HEK293 (cell line): ENCODE results near the gene GLRX2.

Experiments
- CTCF ChIA-PET: fragments of 350-600 bp; formaldehyde crosslinking; extraction: SDS; loops from one replicate; lab custom pipeline; 2021; ENCODE audit warnings: antibody characterized with exemption; lab: Yijun Ruan, JAX
- POLR2A ChIA-PET: fragments of 300-600 bp; formaldehyde crosslinking; extraction: SDS; loops from one replicate; lab custom pipeline; 2020; ENCODE audit warnings: antibody characterized with exemption, inconsistent platforms; lab: Yijun Ruan, JAX
- H3K27ac ChIP-seq: fragments of 200-500 bp; sonication (Bioruptor generic); 2 replicates; pipeline ENCODE4 v1.5.1; 2014; ENCODE audit warnings: low read depth, low read length, control low read depth, inconsistent platforms; ENCODE audit errors: extremely low read depth
- H3K36me3 ChIP-seq, 2 experiments: fragments of 200-500 bp in 1 of 2; sonication (Bioruptor generic) in 1 of 2; 1 replicate in 1 of 2; 2 replicates in 1 of 2; pipeline ENCODE4 v1.5.1; 2014 to 2017; ENCODE audit warnings: inconsistent platforms in 2 of 2, low read length in 2 of 2; ENCODE audit not compliant: control insufficient read depth in 2 of 2, insufficient read depth in 1 of 2
- H3K4me1 ChIP-seq: fragments of 200-500 bp; sonication (Bioruptor generic); 2 replicates; pipeline ENCODE4 v1.5.1; 2014; ENCODE audit warnings: mild to moderate bottlenecking, low read length, inconsistent platforms; ENCODE audit not compliant: control insufficient read depth, insufficient read depth
- H3K4me3 ChIP-seq: 2 replicates; pipeline ENCODE4 v1.5.1; 2011; ENCODE audit warnings: low read depth, mild to moderate bottlenecking, control low read depth, low read length, moderate library complexity
- H3K9me3 ChIP-seq: fragments of 200-500 bp; sonication (Bioruptor generic); 2 replicates; pipeline ENCODE4 v1.5.1; 2014; ENCODE audit warnings: low read depth, low read length, inconsistent platforms; ENCODE audit not compliant: control insufficient read depth, insufficient read depth
- IKZF3 ChIP-seq: fragments of 450-650 bp; IDR thresholded peaks from 2 replicates; pipeline ENCODE4 v1.5.0; 2018; ENCODE audit warnings: missing biosample characterization, mild to moderate bottlenecking, missing genetic modification characterization, moderate library complexity
- KLF7 ChIP-seq: fragments of 450-650 bp; formaldehyde crosslinking; IDR thresholded peaks from 2 replicates; pipeline ENCODE4 v1.5.1; 2016; ENCODE audit warnings: missing biosample characterization, missing genetic modification characterization, borderline replicate concordance
- REST ChIP-seq: fragments of 450-650 bp; formaldehyde crosslinking; IDR thresholded peaks from 2 replicates; pipeline ENCODE4 v1.5.1; 2016; ENCODE audit warnings: missing biosample characterization, missing genetic modification characterization
- SCRT1 ChIP-seq: fragments of 450-650 bp; formaldehyde crosslinking; IDR thresholded peaks from 2 replicates; pipeline ENCODE4 v1.5.1; 2016; ENCODE audit warnings: missing biosample characterization, missing genetic modification characterization, borderline replicate concordance
- SCRT2 ChIP-seq: fragments of 450-650 bp; formaldehyde crosslinking; IDR thresholded peaks from 2 replicates; pipeline ENCODE4 v1.5.1; 2016; ENCODE audit warnings: missing biosample characterization, missing genetic modification characterization
- ZBTB17 ChIP-seq: fragments of 450-650 bp; formaldehyde crosslinking; IDR thresholded peaks from 2 replicates; pipeline ENCODE4 v1.5.1; 2016; ENCODE audit warnings: missing biosample characterization, missing genetic modification characterization
- ZBTB8A ChIP-seq: fragments of 450-650 bp; formaldehyde crosslinking; IDR thresholded peaks from 2 replicates; pipeline ENCODE4 v1.5.1; 2016; ENCODE audit warnings: missing biosample characterization, missing genetic modification characterization
- ZFP41 ChIP-seq: fragments of 450-650 bp; formaldehyde crosslinking; IDR thresholded peaks from 2 replicates; pipeline ENCODE4 v1.5.1; 2016; ENCODE audit warnings: missing biosample characterization, missing genetic modification characterization, borderline replicate concordance
- ZNF335 ChIP-seq: fragments of 450-650 bp; formaldehyde crosslinking; conservative IDR thresholded peaks from 2 replicates; pipeline ENCODE4 v1.5.1; 2016; ENCODE audit warnings: missing biosample characterization, missing genetic modification characterization
- ZNF341 ChIP-seq: fragments of 450-650 bp; formaldehyde crosslinking; IDR thresholded peaks from 2 replicates; pipeline ENCODE4; 2016; ENCODE audit warnings: low read depth, missing biosample characterization, missing genetic modification characterization
- ZNF37A ChIP-seq: fragments of 450-650 bp; IDR thresholded peaks from 2 replicates; pipeline ENCODE4 v1.5.1; 2018; ENCODE audit warnings: missing biosample characterization, missing genetic modification characterization
- ZNF510 ChIP-seq: fragments of 450-650 bp; formaldehyde crosslinking; IDR thresholded peaks from 2 replicates; pipeline ENCODE4 v1.5.1; 2018; ENCODE audit warnings: mild to moderate bottlenecking, missing genetic modification characterization, missing biosample characterization; ENCODE audit not compliant: insufficient replicate concordance
- ZNF548 ChIP-seq: fragments of 450-650 bp; formaldehyde crosslinking; IDR thresholded peaks from 2 replicates; pipeline ENCODE4 v1.5.1; 2016; ENCODE audit warnings: missing biosample characterization, missing genetic modification characterization
- ZNF776 ChIP-seq: fragments of 450-650 bp; formaldehyde crosslinking; IDR thresholded peaks from 2 replicates; pipeline ENCODE4 v1.5.0; 2017; ENCODE audit warnings: missing biosample characterization, missing genetic modification characterization, borderline replicate concordance
- TF ChIP-seq, protein P1 (sequence below): fragments of 450-650 bp; formaldehyde crosslinking; IDR thresholded peaks from 2 replicates; pipeline ENCODE4 v1.5.1; 2016; ENCODE audit warnings: missing biosample characterization, missing genetic modification characterization

GLRX2 gene

DNA sequence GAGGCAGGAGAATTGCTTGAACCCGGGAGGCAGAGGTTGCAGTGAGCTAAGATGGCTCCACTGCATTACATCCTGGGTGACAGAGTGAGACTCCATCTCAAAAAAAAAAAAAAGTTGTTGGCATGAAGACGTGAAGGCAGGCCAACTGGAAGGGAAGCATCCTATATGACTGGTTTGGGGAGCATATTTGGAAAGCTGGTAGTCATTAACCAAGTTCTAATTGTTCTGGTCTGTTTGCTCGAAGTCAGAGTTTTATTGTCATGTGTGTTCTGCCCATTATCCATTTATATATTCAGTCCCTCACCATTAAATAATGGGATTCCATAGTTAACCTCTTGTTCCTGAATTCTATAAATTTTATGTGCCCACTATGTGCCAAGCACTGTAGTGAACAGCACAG is 3.3 kb upstream of the GLRX2 start (continued):
- no peak for TF ChIP-seq ZNF37A (tag by site-specific recombination)
- TF ChIP-seq, protein P1, sequence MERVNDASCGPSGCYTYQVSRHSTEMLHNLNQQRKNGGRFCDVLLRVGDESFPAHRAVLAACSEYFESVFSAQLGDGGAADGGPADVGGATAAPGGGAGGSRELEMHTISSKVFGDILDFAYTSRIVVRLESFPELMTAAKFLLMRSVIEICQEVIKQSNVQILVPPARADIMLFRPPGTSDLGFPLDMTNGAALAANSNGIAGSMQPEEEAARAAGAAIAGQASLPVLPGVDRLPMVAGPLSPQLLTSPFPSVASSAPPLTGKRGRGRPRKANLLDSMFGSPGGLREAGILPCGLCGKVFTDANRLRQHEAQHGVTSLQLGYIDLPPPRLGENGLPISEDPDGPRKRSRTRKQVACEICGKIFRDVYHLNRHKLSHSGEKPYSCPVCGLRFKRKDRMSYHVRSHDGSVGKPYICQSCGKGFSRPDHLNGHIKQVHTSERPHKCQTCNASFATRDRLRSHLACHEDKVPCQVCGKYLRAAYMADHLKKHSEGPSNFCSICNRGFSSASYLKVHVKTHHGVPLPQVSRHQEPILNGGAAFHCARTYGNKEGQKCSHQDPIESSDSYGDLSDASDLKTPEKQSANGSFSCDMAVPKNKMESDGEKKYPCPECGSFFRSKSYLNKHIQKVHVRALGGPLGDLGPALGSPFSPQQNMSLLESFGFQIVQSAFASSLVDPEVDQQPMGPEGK (tag by site-specific recombination), result no peak
- TF ChIP-seq, all 188 proteins: peak for 0

DNA sequence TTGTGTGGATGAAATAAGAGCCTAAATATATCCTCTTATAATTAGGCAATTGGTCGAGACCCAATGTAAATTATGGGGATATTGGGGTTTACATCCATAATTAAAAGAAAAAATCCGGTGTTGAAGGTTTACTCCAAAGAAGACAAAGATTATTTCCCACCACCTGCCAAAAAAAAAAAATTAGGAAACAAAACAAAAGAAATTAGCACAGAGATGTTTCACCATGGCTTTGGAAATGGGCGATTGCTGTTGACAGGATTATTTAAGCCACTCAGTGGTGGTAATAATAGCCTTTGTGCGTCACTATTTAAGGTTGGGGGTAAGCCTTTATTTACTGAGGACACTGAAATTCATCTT is 585 bp upstream of the GLRX2 start:
- H3K4me1 ChIP-seq, result no peaks in the 10 kb centered on the region
- 0 out of 2 replicates have a peak overlapping the region, but pooled peaks have one; percentile 32 for H3K27ac ChIP-seq
- no peak for TF ChIP-seq ZFP41 (tag by site-specific recombination)
- 0 out of 2 replicates have a peak, but pooled peaks have one; percentile 6 for TF ChIP-seq SCRT2
- 0 out of 2 replicates have a peak, but pooled peaks have one; percentile 43 for TF ChIP-seq SCRT1 (tag by site-specific recombination)
- TF ChIP-seq ZNF335, result peak; percentile 62
- TF ChIP-seq KLF7 (tag by site-specific recombination), result no peak
- TF ChIP-seq ZNF510, result no peak
- no peak for TF ChIP-seq ZNF776 (tag by site-specific recombination)
- H3K4me3 ChIP-seq, result peak overlapping the region; percentile 77
- CTCF ChIA-PET, result interaction anchor here (1.1 kb wide), 1 partner anchor 14 kb away, joined by 3 read pairs; no protein-coding TSS in a partner anchor
- no peaks in the 10 kb centered on the region for H3K9me3 ChIP-seq
- POLR2A ChIA-PET, result interaction anchor here (0.6 to 2.8 kb wide), 9 partner anchors 8 to 47 kb away, joined by 3 to 28 read pairs (median 7); partner anchors contain the start of genes CDC73, RO60 and UCHL5
- no peaks in the 10 kb centered on the region for H3K36me3 ChIP-seq

- ChIA-PET CTCF (interaction anchor here (0.5 to 1.1 kb wide), 4 partner anchors 9 to 66 kb away, joined by 3 to 5 read pairs (median 3); no protein-coding TSS in a partner anchor), POLR2A (interaction anchor here (0.9 to 2.8 kb wide), 6 partner anchors 9 to 46 kb away, joined by 3 to 28 read pairs (median 10); partner anchors contain the start of genes CDC73, RO60 and UCHL5)
- H3K36me3 ChIP-seq, result peaks cover 6 to 12% of the 10 kb centered on the region in 2 experiments; a peak in 2 of 3 replicates
- TF ChIP-seq IKZF3 (tag by site-specific recombination) (peak; percentile 22; the same call in 1 of the 2 replicates), ZNF341 (peak; percentile 82), ZNF548 (tag by site-specific recombination) (no peak), ZBTB8A (tag by site-specific recombination) (no peak), ZBTB17 (tag by site-specific recombination) (peak; percentile 46), ZNF335 (peak; percentile 79), REST (tag by site-specific recombination) (0 out of 2 replicates have a peak, but pooled peaks have one; percentile 10)
- no peak overlapping the region; the same call in 1 of the 2 replicates for H3K27ac ChIP-seq
- no peaks in the 10 kb centered on the region for H3K9me3 ChIP-seq
- peak overlapping the region; percentile 77 for H3K4me3 ChIP-seq
- no peaks in the 10 kb centered on the region for H3K4me1 ChIP-seq
These were observed 710 bp downstream of the GLRX2 start for GRCh38 chr1:193104502-193104906.
